ENCODE data around the gene UBE2C.
A peak's percentile ranks its signal among the peaks of the same experiment; 100 is the strongest.

UBE2C gene

DNA sequence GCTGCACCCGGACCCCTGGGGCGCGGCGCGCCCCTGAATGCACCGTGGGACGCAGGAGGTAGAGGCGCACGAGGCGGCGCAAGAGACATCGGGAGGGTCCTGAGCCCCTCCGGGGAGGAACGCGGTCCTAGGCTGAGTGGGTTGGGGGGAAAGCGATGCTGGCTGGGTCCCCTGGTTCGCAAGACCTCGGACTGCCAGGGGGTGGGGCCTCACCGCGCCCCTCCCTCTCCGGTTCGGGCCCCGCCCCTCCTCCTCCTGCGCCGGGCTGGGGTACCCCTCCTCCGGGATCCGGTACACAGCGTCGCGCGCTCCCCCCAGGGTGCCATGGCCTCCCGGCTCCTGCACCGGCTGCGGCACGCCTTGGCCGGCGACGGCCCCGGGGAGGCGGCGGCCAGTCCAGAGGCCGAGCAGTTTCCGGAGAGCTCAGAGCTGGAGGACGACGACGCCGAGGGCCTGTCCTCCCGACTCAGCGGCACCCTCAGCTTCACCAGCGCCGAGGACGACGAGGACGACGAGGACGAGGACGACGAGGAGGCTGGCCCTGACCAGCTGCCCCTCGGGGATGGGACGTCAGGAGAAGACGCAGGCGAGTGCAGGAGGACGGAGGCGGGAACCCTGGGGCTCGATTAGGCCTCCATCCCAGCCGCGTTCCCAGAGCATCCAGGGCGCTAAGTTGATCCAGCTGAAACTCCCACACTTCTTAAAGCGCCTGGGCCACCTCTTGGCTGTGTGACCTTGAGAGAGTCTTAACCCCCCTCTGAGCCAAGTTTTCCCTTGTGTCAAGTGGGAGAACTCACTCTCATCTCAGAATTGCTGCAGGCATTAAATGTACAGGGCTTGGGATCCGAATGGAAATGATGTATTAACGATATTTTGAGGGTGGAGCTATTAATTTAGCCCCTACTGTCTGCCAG lies 21.7 kb downstream of the UBE2C start:
- no peak for FAIRE-seq

GRCh38 chr20:45834797-45835161 lies 22.3 kb downstream of the UBE2C start:
- FAIRE-seq, result no peak

DNA sequence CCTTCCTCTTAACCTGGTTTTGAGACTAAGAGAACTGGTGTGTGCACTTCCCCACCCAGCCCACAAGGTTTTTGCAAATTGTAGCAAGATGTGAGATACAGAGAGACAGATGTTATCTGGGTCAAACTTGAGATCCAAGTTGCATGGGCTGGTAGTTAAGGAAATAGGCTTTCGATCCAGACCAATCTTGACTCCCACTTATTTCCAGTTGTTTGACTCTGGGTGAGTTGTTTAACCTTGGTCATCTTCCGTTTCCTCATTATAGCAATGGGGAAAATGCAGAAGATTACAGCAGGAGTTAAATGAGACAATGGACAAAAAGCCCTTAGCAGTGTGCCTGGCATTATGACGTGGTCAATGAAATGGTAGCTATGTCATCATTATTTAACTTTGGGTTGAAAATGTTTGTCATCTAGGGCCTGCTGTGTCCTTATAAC lies 22.9 kb downstream of the UBE2C start:
- FAIRE-seq, result no peak

DNA sequence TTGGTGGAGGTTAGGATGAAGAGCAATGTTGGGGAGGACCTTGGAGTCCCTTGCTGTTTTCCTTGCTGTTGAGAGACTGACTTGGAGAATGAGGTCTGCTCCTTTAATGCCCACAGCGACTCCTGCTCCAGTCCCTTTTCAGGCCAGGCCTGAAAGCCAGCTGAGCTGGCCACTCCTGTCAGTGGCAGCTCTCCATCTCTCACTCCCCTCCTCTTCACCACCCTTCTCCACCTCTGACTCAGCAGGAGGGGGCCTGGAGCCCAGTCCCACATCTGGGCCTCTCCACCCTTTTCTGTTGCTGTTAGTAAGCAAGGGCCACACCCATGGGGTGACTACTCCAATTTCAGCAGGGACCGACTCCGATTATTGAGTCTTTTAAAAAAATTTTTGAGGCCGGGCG lies 23.4 kb downstream of the UBE2C start:
- no peak for FAIRE-seq

DNA sequence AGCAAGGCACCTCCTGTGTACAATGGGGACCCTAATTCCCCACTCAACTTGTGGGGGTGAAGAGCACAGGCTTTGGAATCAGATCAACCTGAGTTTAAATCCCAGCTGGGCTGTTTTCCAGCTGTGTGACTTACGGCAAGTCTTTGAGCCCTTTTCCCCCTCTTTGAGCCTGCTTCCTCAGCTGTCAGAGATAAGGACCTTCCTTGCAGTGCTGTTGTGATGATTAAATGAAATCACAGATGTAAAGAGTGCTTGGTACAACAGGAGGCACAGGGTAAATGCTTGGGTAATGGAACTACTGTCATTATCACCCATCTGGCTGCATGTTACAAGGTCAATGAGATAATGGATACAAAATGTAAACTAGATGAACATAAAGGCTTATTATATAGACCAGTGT lies 24.4 kb downstream of the UBE2C start:
- FAIRE-seq, result no peak

- no peak for FAIRE-seq
Measured at GRCh38 chr20:45840700-45841198, 28.3 kb downstream of the UBE2C start.

DNA sequence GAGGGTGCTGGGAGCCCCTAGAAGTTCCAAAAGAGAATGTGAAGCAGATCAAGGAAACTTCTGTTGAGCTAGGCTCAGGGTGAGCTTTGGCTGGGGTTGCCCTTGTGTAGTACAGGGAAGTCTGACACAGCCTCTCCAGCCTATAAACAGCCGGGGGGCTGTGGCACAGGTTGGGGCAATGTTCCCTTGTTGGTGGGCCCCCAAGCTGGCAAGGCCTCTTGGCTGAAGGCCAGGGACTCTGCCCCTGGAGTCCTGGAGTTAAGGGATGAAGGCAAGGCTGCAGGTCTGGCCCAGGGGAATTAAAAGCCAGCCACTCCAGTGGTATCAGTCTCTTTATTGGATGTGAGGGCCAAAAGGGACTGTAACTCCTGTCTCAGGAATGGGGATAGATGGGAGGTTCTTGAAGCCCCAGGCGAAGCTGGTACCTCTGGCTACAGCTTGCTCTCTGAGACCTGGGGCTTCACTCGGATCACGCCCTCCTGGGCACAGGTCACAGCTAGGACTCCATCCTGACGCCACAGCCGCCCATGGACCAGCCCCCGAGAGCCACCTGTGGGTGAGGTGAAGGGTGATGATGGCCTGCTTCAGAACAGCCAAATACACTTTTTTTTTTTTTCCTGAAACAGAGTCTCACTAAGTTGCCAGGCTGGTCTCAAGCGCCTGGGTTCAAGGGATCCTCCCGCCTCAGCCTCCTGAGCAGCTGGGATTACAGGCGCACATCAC lies 29.1 kb downstream of the UBE2C start:
- no peak for FAIRE-seq

DNA sequence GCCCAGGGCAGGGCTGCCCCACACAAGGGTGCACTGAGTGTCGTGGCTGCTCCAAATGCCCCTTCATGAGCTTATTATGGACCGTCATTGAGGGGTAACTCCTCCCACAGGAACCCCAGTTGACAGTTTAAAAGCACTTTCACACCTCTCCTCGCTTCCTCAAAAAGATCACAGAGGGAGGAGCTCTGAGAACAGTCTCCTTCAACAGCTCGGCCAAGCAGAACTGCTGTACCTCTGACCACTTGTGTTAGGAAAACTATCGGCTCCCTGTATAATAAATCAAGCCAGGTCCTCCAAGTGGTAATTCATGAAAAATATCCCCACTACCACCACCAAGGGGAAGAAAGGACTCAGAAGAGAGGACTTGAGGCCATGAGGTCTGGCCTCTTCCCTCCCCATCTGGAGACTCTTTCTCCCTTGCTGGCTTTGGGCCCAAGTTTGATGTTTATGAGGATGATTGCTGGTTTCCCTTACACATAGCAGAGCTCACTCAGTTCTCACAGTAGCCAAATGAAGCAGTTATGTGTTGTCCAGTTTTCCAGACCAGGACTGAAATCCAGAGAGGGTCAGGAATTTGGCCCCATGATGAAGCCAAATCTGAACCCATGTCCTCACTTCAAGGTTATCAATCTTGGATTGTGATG lies 29.8 kb downstream of the UBE2C start:
- no peak for FAIRE-seq

DNA sequence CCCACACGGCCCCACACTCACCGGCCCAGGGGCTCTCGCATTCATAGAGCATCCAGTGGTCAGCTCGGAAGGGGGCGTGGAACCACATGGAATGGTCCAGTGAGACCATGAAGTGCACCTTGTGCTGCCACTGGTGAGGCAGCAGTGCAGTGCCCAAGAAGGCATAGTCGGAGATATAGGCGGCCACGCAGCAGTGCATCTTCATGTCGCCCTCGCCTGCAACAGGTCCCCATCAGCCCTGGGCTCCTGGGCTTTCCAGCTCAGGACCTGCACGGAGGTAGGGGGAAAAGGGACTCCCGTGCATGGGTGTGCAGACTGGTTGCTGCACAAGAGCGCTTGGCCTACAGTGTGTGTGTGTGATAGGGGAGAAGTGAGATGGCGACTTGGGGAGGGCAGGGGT lies 31.1 kb downstream of the UBE2C start:
- no peak for FAIRE-seq

DNA sequence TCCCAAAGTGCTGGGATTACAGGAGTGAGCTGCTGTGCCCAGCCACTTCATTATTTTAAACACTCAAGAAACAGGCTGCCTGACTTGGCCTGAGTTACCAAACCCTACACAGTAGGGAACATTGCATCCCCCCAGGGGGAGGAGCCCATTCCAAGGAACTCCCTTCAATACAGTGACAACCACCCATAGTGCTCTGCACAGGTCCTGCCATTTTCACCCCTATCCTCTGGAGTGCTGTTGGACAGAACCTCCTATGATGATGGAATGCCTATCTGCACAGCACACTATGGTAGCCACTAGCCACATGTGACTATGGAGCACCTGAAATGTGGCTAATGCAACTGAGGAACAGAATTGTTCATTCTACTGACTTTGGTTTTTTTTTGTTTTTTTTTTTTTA lies 33.0 kb downstream of the UBE2C start:
- FAIRE-seq, result no peak

DNA sequence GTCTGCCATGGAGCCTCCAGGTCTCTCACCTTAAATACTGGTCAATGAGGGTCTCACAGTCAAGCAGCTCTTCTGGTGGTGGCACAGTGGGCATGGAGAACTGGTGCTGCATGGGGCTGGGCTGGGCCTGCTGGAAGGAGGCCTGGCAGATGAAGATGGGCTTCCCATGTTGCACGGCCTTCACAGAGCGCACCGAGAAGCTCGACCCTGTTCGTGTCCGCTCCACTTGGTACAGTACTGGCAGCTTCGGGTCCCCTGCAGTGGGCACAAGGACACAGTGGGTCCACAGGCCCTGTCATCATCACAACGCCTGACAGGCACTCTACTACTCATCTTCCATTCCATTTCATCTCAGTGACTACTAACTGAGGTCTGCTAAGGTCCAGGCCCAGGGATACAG lies 36.0 kb downstream of the UBE2C start:
- FAIRE-seq, result no peak

DNA sequence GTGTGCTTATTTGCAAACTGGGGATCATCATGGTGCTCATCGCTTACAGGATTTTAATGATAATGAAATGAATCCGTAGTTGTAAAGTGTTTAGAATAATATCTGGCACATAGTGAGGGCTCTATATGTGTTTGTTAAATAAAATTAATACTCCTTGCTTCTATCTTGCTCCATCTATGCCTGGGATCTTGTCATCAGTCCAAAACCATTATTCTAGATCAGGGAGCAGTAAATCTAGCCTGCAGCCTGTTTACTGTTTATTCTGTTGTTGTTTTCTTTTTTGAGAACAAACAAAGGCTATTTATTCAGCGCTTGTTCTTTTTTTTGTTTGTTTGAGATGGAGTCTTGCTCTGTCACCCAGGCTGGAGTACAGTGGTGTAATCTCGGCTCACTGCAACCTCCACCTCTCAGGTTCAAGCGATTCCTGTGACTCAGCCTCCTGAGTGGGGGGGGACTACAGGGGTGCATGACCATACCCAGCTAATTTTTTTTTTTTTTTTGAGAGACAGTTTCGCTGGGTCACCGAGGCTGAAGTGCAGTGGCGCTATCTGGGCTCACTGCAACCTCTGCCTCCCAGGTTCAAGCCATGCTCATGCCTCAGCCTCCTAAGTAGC lies 36.6 kb downstream of the UBE2C start:
- no peak for FAIRE-seq

GRCh38 chr20:45850238-45850637 lies 37.8 kb downstream of the UBE2C start:
- FAIRE-seq, result no peak

DNA sequence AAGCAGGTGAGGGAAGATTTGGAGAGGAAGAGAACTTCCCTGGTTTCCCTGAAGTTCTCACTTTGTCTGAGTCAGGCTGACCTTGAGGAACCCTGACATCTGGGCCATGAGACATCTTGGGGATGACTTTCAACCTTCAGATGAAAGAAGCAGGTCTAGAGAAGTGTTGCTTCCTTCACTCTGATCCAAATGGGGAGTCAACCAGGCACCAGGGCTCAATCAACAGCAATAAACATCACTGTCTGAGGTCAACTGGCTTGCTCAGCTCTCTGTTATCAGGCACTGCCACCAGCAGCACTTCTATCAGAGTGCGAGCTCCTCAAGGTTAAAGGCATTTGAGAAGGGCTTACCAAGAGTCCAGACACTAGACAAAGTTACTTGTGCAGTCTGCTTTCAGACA lies 38.5 kb downstream of the UBE2C start:
- FAIRE-seq, result no peak

- no peak for FAIRE-seq
Measured at GRCh38 chr20:45851501-45851900, 39.1 kb downstream of the UBE2C start.

- FAIRE-seq, result no peak
Measured at GRCh38 chr20:45852326-45852725, 39.9 kb downstream of the UBE2C start.

GRCh38 chr20:45853484-45853883 lies 41.0 kb downstream of the UBE2C start:
- FAIRE-seq, result no peak

DNA sequence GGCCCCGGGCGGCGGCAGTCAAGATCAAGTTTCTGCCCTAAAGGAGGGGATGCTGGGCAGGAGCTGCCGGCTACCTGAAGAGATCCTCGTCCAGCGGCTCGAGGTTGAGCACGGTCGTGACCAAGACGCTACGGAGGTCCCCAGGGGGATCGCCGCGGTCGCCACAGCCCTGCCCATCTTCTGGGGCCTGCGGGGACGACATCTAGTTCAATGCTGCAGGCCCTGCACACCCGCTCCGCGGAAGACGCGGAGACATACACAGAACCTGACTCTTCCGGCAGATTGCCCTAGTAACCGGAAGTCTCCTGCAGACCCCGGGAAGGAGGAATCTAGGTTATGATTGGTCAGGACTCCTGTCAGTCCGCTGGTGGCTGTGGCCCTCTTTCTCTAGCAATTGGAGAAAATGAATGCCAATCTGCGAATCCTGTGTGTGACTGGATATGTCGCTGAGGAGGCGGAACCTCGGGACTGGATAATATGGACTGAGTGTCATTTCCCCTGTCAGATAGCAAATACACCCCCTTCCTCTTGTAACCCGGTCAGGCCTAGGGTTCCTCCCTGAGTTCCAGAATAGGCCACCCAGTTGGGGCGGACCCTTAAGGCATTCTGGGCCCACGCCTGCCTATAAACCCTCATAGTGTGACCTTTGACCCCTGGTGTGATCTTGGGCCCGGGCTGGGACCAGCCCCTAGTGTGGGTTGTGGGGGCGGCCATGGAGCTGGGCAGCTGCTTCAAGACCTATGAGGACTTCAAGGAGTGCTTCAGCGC lies 44.9 kb downstream of the UBE2C start, which contains the start of the genes ACOT8 and ZSWIM3:
TSS of gene ACOT8 (minus strand) at position 279 of the 768 bp plus-strand sequence. CDS start at position 202, 77 bp downstream.
TSS of gene ZSWIM3 (plus strand) at position 501 of the 768 bp plus-strand sequence. CDS start at position 713, 212 bp downstream.
- FAIRE-seq, result peak; percentile 91

GRCh38 chr20:45857882-45858216 lies 45.4 kb downstream of the UBE2C start:
- no peak for FAIRE-seq

DNA sequence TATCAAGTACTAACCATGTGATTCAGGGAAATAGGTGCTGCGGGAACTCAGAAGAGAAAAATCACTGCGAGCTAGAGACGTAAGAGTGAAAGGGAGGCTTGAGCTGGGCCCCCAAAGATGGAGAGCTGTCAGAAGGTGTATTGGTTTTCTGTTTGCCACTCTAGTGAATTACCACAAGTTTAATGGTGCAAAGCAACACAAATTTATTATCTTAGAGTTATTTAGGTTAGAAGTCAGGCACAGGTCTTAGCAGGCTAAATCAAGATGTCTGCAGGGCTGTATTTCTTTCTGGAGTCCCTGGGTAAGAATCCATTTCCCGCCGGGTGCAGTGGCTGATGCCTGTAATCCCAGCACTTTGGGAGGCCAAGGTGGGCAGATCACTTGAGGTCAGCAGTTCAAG lies 47.5 kb downstream of the UBE2C start:
- no peak for FAIRE-seq

- no peak for FAIRE-seq
Measured at GRCh38 chr20:45860560-45861220, 48.2 kb downstream of the UBE2C start.

Data from A204.1 (cell line).